ENCODE data around the gene PATJ. TPM values are rescaled to one million over a fixed set of nuclear protein-coding genes. Genes with fewer than 3 reads are reported as not detected.

Gene PATJ
- total and polyA plus RNA-seq, 2 of the 13 experiments (the other 11 are each of a cell fraction or from before 2014, with no cell fraction given) = 6.2 to 16.8 TPM

GRCh38 chr1:61973100-61973837, 231.0 kb downstream of the PATJ start (continued):
- TF ChIP-seq GFI1 (CRISPR knock-in tag; IDR thresholded peaks at IDR 0.05; ENCODE audit: borderline replicate concordance) (no peak), SSRP1 (CRISPR knock-in tag; IDR thresholded peaks at IDR 0.05) (no peak), CENPX (CRISPR knock-in tag; IDR thresholded peaks at IDR 0.05) (no peak), NR2F6 (IDR thresholded peaks at IDR 0.05) (no peak), NR2F6 (CRISPR knock-in tag; IDR thresholded peaks at IDR 0.05) (no peak), MZF1 (CRISPR knock-in tag; IDR thresholded peaks at IDR 0.05; ENCODE audit: borderline replicate concordance) (no peak)

- POLR2A ChIA-PET = no interaction called here
- H3K9ac ChIP-seq (ENCODE audit: insufficient read depth, low read depth, low read length) = no peak overlapping the region
Observed at GRCh38 chr1:61975638-61976037, 233.4 kb downstream of the PATJ start.

DNA sequence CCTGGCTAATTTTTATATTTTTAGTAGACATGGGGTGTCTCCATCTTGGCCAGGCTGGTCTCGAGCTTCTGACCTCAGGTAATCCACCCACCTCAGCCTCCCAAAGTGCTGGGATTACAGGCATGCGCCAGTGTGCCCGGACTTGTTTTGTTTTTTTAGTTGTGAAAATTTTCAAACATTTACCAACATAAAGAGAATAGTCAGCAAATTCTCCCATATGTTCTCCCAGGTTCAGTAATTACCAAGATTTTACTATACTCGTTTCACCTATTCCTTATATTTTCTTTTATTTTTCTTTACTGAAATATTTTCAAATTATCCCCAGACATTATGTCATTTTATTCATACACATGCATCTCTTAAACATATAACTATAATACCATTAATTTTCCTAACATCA, 234.3 kb downstream of the PATJ start:
- Histone ChIP-seq H3K27ac (ENCODE audit: extremely low read length, insufficient read depth, low read length) (no peak overlapping the region), H3K9ac (ENCODE audit: insufficient read depth, low read depth, low read length) (no peak overlapping the region), H3K4me3 (replicated peaks in 1 of 3; ENCODE audit: insufficient read depth in 1 of 3, low read depth in 2 of 3, low read length in 3 of 3) (no peak overlapping the region), H3K4me1 (ENCODE audit: insufficient read depth, low read length) (peaks cover 12% of the 10 kb centered on the region), H3K36me3 (replicated peaks in 1 of 2; ENCODE audit: control insufficient read depth in 1 of 2, insufficient read depth in 2 of 2, low read length in 2 of 2) (no peaks in the 10 kb centered on the region), H3K27me3 (ENCODE audit: control insufficient read depth in 1 of 2, insufficient read depth in 2 of 2, low read length in 2 of 2) (no peaks in the 10 kb centered on the region), H4K20me1 (ENCODE audit: insufficient read depth, low read length) (no peaks in the 10 kb centered on the region), H3K79me2 (ENCODE audit: insufficient read depth, low read length) (no peaks in the 10 kb centered on the region), H3K4me2 (ENCODE audit: low read depth, low read length) (no peak overlapping the region), H3K9me3 (ENCODE audit: low read length) (no peaks in the 10 kb centered on the region), H2AFZ (ENCODE audit: low read length) (no peak overlapping the region)
- ChIA-PET POLR2A (no interaction called here), CTCF (ENCODE audit: low intra/inter-chr PET ratio, low total read pairs) (no interaction called here)
- intact Hi-C loops (cut with micrococcal nuclease; ENCODE audit: unreplicated experiment) = no loop called here
- in situ Hi-C loops (cut with HindIII; ENCODE audit: extremely low pct_ligation_motif_present, low pct_unique_long_range_greater_than_20kb) = no loop called here
- FAIRE-seq (no peak), DNase-seq (ENCODE audit: low spot score) (no peak), ATAC-seq (no peak)
- BruUV-seq (replicated peaks) = no TSS peak
- WGBS (ENCODE audit: low lambda C conversion rate) = 98% methylated on average over 4 of the region's 4 CpGs
- no peak for TF ChIP-seq ZNF530 (CRISPR knock-in tag; IDR thresholded peaks at IDR 0.05; ENCODE audit: low read depth)
- TF ChIP-seq SOX13 (IDR thresholded peaks at IDR 0.05) = no peak
- TF ChIP-seq SOX13 (CRISPR knock-in tag; conservative IDR thresholded peaks at IDR 0.05 in 1 of 2, IDR thresholded peaks at IDR 0.05 in 1 of 2) = no peak
- TF ChIP-seq HDAC6 (IDR thresholded peaks at IDR 0.05; ENCODE audit: low read depth, low read length) = no peak
- no peak for TF ChIP-seq MAZ (IDR thresholded peaks at IDR 0.05; ENCODE audit: borderline replicate concordance, low read depth, low read length)
- no peak for TF ChIP-seq MAZ (CRISPR knock-in tag; IDR thresholded peaks at IDR 0.05; ENCODE audit: low read depth)
- no peak for TF ChIP-seq CEBPG (CRISPR knock-in tag; IDR thresholded peaks at IDR 0.05)
- no peak for TF ChIP-seq JUND (CRISPR knock-in tag; IDR thresholded peaks at IDR 0.05)
- TF ChIP-seq ERF (CRISPR knock-in tag; IDR thresholded peaks at IDR 0.05) = no peak
- TF ChIP-seq ISL2 (CRISPR knock-in tag; IDR thresholded peaks at IDR 0.05) = no peak
- no peak for TF ChIP-seq ZKSCAN8 (CRISPR knock-in tag; IDR thresholded peaks at IDR 0.05; ENCODE audit: borderline replicate concordance)
- TF ChIP-seq FOXA1 (IDR thresholded peaks at IDR 0.05) = no peak
- TF ChIP-seq FOXA1 (CRISPR knock-in tag; IDR thresholded peaks at IDR 0.05) = no peak
- TF ChIP-seq MAFF (IDR thresholded peaks at IDR 0.05; ENCODE audit: low read depth, low read length) = 0 out of 2 replicates have a peak, but pooled peaks have one; percentile 28
- TF ChIP-seq PCBP1 (IDR thresholded peaks at IDR 0.05; ENCODE audit: borderline replicate concordance, low read depth, low read length) = no peak

More at GRCh38 chr1:61975638-61976037, 233.4 kb downstream of the PATJ start:
- H3K36me3 ChIP-seq (replicated peaks in 1 of 2; ENCODE audit: control insufficient read depth in 1 of 2, insufficient read depth in 2 of 2, low read length in 2 of 2) = no peaks in the 10 kb centered on the region
- H4K20me1 ChIP-seq (ENCODE audit: insufficient read depth, low read length) = no peaks in the 10 kb centered on the region
- H3K9me3 ChIP-seq (ENCODE audit: low read length) = no peaks in the 10 kb centered on the region
- DNase-seq (ENCODE audit: low spot score) (no peak), ATAC-seq (no peak), FAIRE-seq (no peak)
- CTCF ChIA-PET (ENCODE audit: low intra/inter-chr PET ratio, low total read pairs) = no interaction called here
- H3K79me2 ChIP-seq (ENCODE audit: insufficient read depth, low read length) = no peaks in the 10 kb centered on the region
- TF ChIP-seq SIX1 (CRISPR knock-in tag; IDR thresholded peaks at IDR 0.05; ENCODE audit: borderline replicate concordance) = no peak
- WGBS (ENCODE audit: low lambda C conversion rate) = 96% methylated on average over 4 of the region's 4 CpGs
- H3K4me3 ChIP-seq (replicated peaks in 1 of 3; ENCODE audit: insufficient read depth in 1 of 3, low read depth in 2 of 3, low read length in 3 of 3) = no peak overlapping the region
- no peak overlapping the region for H3K4me2 ChIP-seq (ENCODE audit: low read depth, low read length)
- intact Hi-C loops (cut with micrococcal nuclease; ENCODE audit: unreplicated experiment) (no loop called here), in situ Hi-C loops (cut with HindIII; ENCODE audit: extremely low pct_ligation_motif_present, low pct_unique_long_range_greater_than_20kb) (no loop called here)
- no TSS peak for BruUV-seq (replicated peaks)
- no peaks in the 10 kb centered on the region for H3K27me3 ChIP-seq (ENCODE audit: control insufficient read depth in 1 of 2, insufficient read depth in 2 of 2, low read length in 2 of 2)
- no peak overlapping the region for H2AFZ ChIP-seq (ENCODE audit: low read length)
- no peak overlapping the region for H3K27ac ChIP-seq (ENCODE audit: extremely low read length, insufficient read depth, low read length)
- H3K4me1 ChIP-seq (ENCODE audit: insufficient read depth, low read length) = peaks cover 12% of the 10 kb centered on the region
